ENCODE results near the gene PRKCB.
"Not testable (repeated sequence)": the region's sequence is repeated elsewhere in the genome, so short reads cannot be mapped to it uniquely, and the experiment has no call there.

The PRKCB gene

GRCh38 chr16:23922406-23922805 lies 86.6 kb downstream of the PRKCB start:
- no peak overlapping the region for H3K27ac ChIP-seq (ENCODE audit: low read depth, low read length, severe bottlenecking)
- peaks cover 6% of the 10 kb centered on the region for H3K4me1 ChIP-seq (ENCODE audit: control insufficient read depth, insufficient read depth, low read length, poor library complexity, severe bottlenecking)
- H3K36me3 ChIP-seq (ENCODE audit: control insufficient read depth, insufficient read depth, low read length) = no peaks in the 10 kb centered on the region
- H3K4me3 ChIP-seq (ENCODE audit: extremely low read depth, insufficient read depth, low read length, poor library complexity, severe bottlenecking) = no peak overlapping the region
- no peaks in the 10 kb centered on the region for H3K9me3 ChIP-seq (ENCODE audit: control insufficient read depth, low read length)

- H3K4me3 ChIP-seq (ENCODE audit: extremely low read depth, insufficient read depth, low read length, poor library complexity, severe bottlenecking) = no peak overlapping the region
- H3K9me3 ChIP-seq (ENCODE audit: control insufficient read depth, low read length) = no peaks in the 10 kb centered on the region
- WGBS, 2 experiments (ENCODE audit: insufficient coverage in 2 of 2) = 77 to 86% methylated on average over 3 to 4 of the region's 8 CpGs
- H3K36me3 ChIP-seq (ENCODE audit: control insufficient read depth, insufficient read depth, low read length) = no peaks in the 10 kb centered on the region
- no peak overlapping the region for H3K27ac ChIP-seq (ENCODE audit: low read depth, low read length, severe bottlenecking)
- peaks cover 6% of the 10 kb centered on the region for H3K4me1 ChIP-seq (ENCODE audit: control insufficient read depth, insufficient read depth, low read length, poor library complexity, severe bottlenecking)
These were observed 88.3 kb downstream of the PRKCB start for GRCh38 chr16:23924128-23924527.

GRCh38 chr16:23927796-23928195 lies 92.0 kb downstream of the PRKCB start:
- Histone ChIP-seq H3K27ac (ENCODE audit: low read depth, low read length, severe bottlenecking) (no peak overlapping the region), H3K9me3 (ENCODE audit: control insufficient read depth, low read length) (no peaks in the 10 kb centered on the region), H3K36me3 (ENCODE audit: control insufficient read depth, insufficient read depth, low read length) (no peaks in the 10 kb centered on the region), H3K4me3 (ENCODE audit: extremely low read depth, insufficient read depth, low read length, poor library complexity, severe bottlenecking) (no peak overlapping the region), H3K4me1 (ENCODE audit: control insufficient read depth, insufficient read depth, low read length, poor library complexity, severe bottlenecking) (peaks cover 6% of the 10 kb centered on the region)
- WGBS, 2 experiments (ENCODE audit: insufficient coverage in 2 of 2) = 63 to 67% methylated on average over 3 of the region's 4 CpGs

GRCh38 chr16:23929237-23929636 lies 93.5 kb downstream of the PRKCB start:
- H3K36me3 ChIP-seq (ENCODE audit: control insufficient read depth, insufficient read depth, low read length) = no peaks in the 10 kb centered on the region
- H3K9me3 ChIP-seq (ENCODE audit: control insufficient read depth, low read length) = no peaks in the 10 kb centered on the region
- no peak overlapping the region for H3K4me3 ChIP-seq (ENCODE audit: extremely low read depth, insufficient read depth, low read length, poor library complexity, severe bottlenecking)
- peaks cover 6% of the 10 kb centered on the region for H3K4me1 ChIP-seq (ENCODE audit: control insufficient read depth, insufficient read depth, low read length, poor library complexity, severe bottlenecking)
- WGBS, 2 experiments (ENCODE audit: insufficient coverage in 2 of 2) = 100% methylated on average over 1 of the region's 4 CpGs
- H3K27ac ChIP-seq (ENCODE audit: low read depth, low read length, severe bottlenecking) = no peak overlapping the region

- H3K27ac ChIP-seq (ENCODE audit: low read depth, low read length, severe bottlenecking) = no peak overlapping the region
- no peak overlapping the region for H3K4me3 ChIP-seq (ENCODE audit: extremely low read depth, insufficient read depth, low read length, poor library complexity, severe bottlenecking)
- no peaks in the 10 kb centered on the region for H3K36me3 ChIP-seq (ENCODE audit: control insufficient read depth, insufficient read depth, low read length)
- H3K4me1 ChIP-seq (ENCODE audit: control insufficient read depth, insufficient read depth, low read length, poor library complexity, severe bottlenecking) = peaks cover 6% of the 10 kb centered on the region
- 83 to 100% methylated on average over 2 of the region's 5 CpGs for WGBS, 2 experiments (ENCODE audit: insufficient coverage in 2 of 2)
- no peaks in the 10 kb centered on the region for H3K9me3 ChIP-seq (ENCODE audit: control insufficient read depth, low read length)
These were observed 94.1 kb downstream of the PRKCB start for GRCh38 chr16:23929856-23930255.

- 90 to 96% methylated on average over 2 to 4 of the region's 5 CpGs for WGBS, 2 experiments (ENCODE audit: insufficient coverage in 2 of 2)
- Histone ChIP-seq H3K9me3 (ENCODE audit: control insufficient read depth, low read length) (no peaks in the 10 kb centered on the region), H3K4me3 (ENCODE audit: extremely low read depth, insufficient read depth, low read length, poor library complexity, severe bottlenecking) (no peak overlapping the region), H3K27ac (ENCODE audit: low read depth, low read length, severe bottlenecking) (no peak overlapping the region), H3K36me3 (ENCODE audit: control insufficient read depth, insufficient read depth, low read length) (no peaks in the 10 kb centered on the region), H3K4me1 (ENCODE audit: control insufficient read depth, insufficient read depth, low read length, poor library complexity, severe bottlenecking) (peaks cover 6% of the 10 kb centered on the region)
These were observed 95.0 kb downstream of the PRKCB start for GRCh38 chr16:23930791-23931190.

- WGBS, 2 experiments (ENCODE audit: insufficient coverage in 2 of 2) = 83 to 100% methylated on average over 1 to 2 of the region's 2 CpGs
- no peaks in the 10 kb centered on the region for H3K36me3 ChIP-seq (ENCODE audit: control insufficient read depth, insufficient read depth, low read length)
- H3K9me3 ChIP-seq (ENCODE audit: control insufficient read depth, low read length) = no peaks in the 10 kb centered on the region
- H3K4me1 ChIP-seq (ENCODE audit: control insufficient read depth, insufficient read depth, low read length, poor library complexity, severe bottlenecking) = peaks cover 6% of the 10 kb centered on the region
- no peak overlapping the region for H3K27ac ChIP-seq (ENCODE audit: low read depth, low read length, severe bottlenecking)
- H3K4me3 ChIP-seq (ENCODE audit: extremely low read depth, insufficient read depth, low read length, poor library complexity, severe bottlenecking) = no peak overlapping the region
These were observed 95.4 kb downstream of the PRKCB start for GRCh38 chr16:23931199-23931598.

GRCh38 chr16:23933650-23934049 lies 97.9 kb downstream of the PRKCB start:
- not testable (repeated sequence) for H3K4me1 ChIP-seq (ENCODE audit: control insufficient read depth, insufficient read depth, low read length, poor library complexity, severe bottlenecking); H3K36me3 ChIP-seq (ENCODE audit: control insufficient read depth, insufficient read depth, low read length); H3K9me3 ChIP-seq (ENCODE audit: control insufficient read depth, low read length); H3K27ac ChIP-seq (ENCODE audit: low read depth, low read length, severe bottlenecking); H3K4me3 ChIP-seq (ENCODE audit: extremely low read depth, insufficient read depth, low read length, poor library complexity, severe bottlenecking)
- WGBS, 2 experiments (ENCODE audit: insufficient coverage in 2 of 2) = 61 to 68% methylated on average over 2 of the region's 2 CpGs

- Histone ChIP-seq H3K4me1 (ENCODE audit: control insufficient read depth, insufficient read depth, low read length, poor library complexity, severe bottlenecking) (no peaks in the 10 kb centered on the region), H3K36me3 (ENCODE audit: control insufficient read depth, insufficient read depth, low read length) (no peaks in the 10 kb centered on the region), H3K27ac (ENCODE audit: low read depth, low read length, severe bottlenecking) (no peak overlapping the region), H3K4me3 (ENCODE audit: extremely low read depth, insufficient read depth, low read length, poor library complexity, severe bottlenecking) (no peak overlapping the region), H3K9me3 (ENCODE audit: control insufficient read depth, low read length) (no peaks in the 10 kb centered on the region)
- 90 to 96% methylated on average over 6 to 7 of the region's 8 CpGs for WGBS, 2 experiments (ENCODE audit: insufficient coverage in 2 of 2)
These were observed 98.9 kb downstream of the PRKCB start for GRCh38 chr16:23934610-23935236.

GRCh38 chr16:23940111-23940510 lies 104.3 kb downstream of the PRKCB start:
- H3K9me3 ChIP-seq (ENCODE audit: control insufficient read depth, low read length) = no peaks in the 10 kb centered on the region
- H3K4me3 ChIP-seq (ENCODE audit: extremely low read depth, insufficient read depth, low read length, poor library complexity, severe bottlenecking) = no peak overlapping the region
- no peaks in the 10 kb centered on the region for H3K4me1 ChIP-seq (ENCODE audit: control insufficient read depth, insufficient read depth, low read length, poor library complexity, severe bottlenecking)
- H3K27ac ChIP-seq (ENCODE audit: low read depth, low read length, severe bottlenecking) = no peak overlapping the region
- no peaks in the 10 kb centered on the region for H3K36me3 ChIP-seq (ENCODE audit: control insufficient read depth, insufficient read depth, low read length)

GRCh38 chr16:23941025-23941424 lies 105.2 kb downstream of the PRKCB start:
- no peaks in the 10 kb centered on the region for H3K36me3 ChIP-seq (ENCODE audit: control insufficient read depth, insufficient read depth, low read length)
- H3K4me3 ChIP-seq (ENCODE audit: extremely low read depth, insufficient read depth, low read length, poor library complexity, severe bottlenecking) = no peak overlapping the region
- no peaks in the 10 kb centered on the region for H3K4me1 ChIP-seq (ENCODE audit: control insufficient read depth, insufficient read depth, low read length, poor library complexity, severe bottlenecking)
- H3K9me3 ChIP-seq (ENCODE audit: control insufficient read depth, low read length) = no peaks in the 10 kb centered on the region
- H3K27ac ChIP-seq (ENCODE audit: low read depth, low read length, severe bottlenecking) = no peak overlapping the region
- WGBS, 2 experiments (ENCODE audit: insufficient coverage in 2 of 2) = 100% methylated on average over 1 of the region's 1 CpG; no CpG with 5 or more reads in 1 of the 2 experiments

Data from mesodermal cell (in vitro differentiated cells).